HUDEP-2 (cell line): ENCODE data around the gene GJA4.

Experiments used
- DNase-seq, 76 experiments: peaks; one replicate each; lab custom pipeline; 2025; ENCODE audit not compliant: unreplicated experiment in 76 of 76; lab: John Stamatoyannopoulos, UW

GJA4 gene

GRCh38 chr1:34792868-34793727 lies at the start of gene GJA4:
GJA4 (plus strand) TSS chr1:34792999; CDS start chr1:34794214, 1,215 bp downstream.
- no peak for DNase-seq

- no peak for DNase-seq
Observed at GRCh38 chr1:34743775-34744174, 49.0 kb upstream of the GJA4 start.

- no peak for DNase-seq
Observed at GRCh38 chr1:34744851-34745250, 47.9 kb upstream of the GJA4 start.

GRCh38 chr1:34745666-34746065 lies 47.1 kb upstream of the GJA4 start:
- DNase-seq, result no peak

- DNase-seq, result no peak
Observed at GRCh38 chr1:34746101-34746500, 46.7 kb upstream of the GJA4 start.

- DNase-seq, result no peak
Observed at GRCh38 chr1:34746785-34747637, 45.8 kb upstream of the GJA4 start.

- DNase-seq, result no peak
Observed at GRCh38 chr1:34747638-34747941, 45.2 kb upstream of the GJA4 start.

- DNase-seq, result no peak
Observed at GRCh38 chr1:34749992-34750391, 42.8 kb upstream of the GJA4 start.

- no peak for DNase-seq
Observed at GRCh38 chr1:34750610-34751009, 42.2 kb upstream of the GJA4 start.

GRCh38 chr1:34753163-34753562 lies 39.6 kb upstream of the GJA4 start:
- no peak for DNase-seq

- DNase-seq, result no peak
Observed at GRCh38 chr1:34754964-34755637, 37.7 kb upstream of the GJA4 start, which contains the start of gene GJB5. GJB5 (plus strand) TSS chr1:34755047; CDS start chr1:34757331, 2,284 bp downstream.

GRCh38 chr1:34755961-34756360 lies 36.8 kb upstream of the GJA4 start:
- DNase-seq, result no peak

- DNase-seq, result no peak
Observed at GRCh38 chr1:34757386-34757785, 35.4 kb upstream of the GJA4 start.

GRCh38 chr1:34758751-34759150 lies 34.0 kb upstream of the GJA4 start:
- DNase-seq, result no peak

GRCh38 chr1:34759503-34760357 lies 33.1 kb upstream of the GJA4 start, which contains the start of gene GJB4:
GJB4 (plus strand) TSS chr1:34759740; CDS start chr1:34761255, 1,515 bp downstream.
- no peak for DNase-seq

- DNase-seq, result no peak
Observed at GRCh38 chr1:34761176-34761761, 31.5 kb upstream of the GJA4 start.

- DNase-seq, result no peak
Observed at GRCh38 chr1:34761776-34762307, 31.0 kb upstream of the GJA4 start.

GRCh38 chr1:34762474-34763141 lies 30.2 kb upstream of the GJA4 start:
- no peak for DNase-seq
